ENCODE measurements around the gene TLE3.

- TF ChIP-seq POLR2A (IDR thresholded peaks at IDR 0.05) = no peak
- TF ChIP-seq CTCF (IDR thresholded peaks at IDR 0.05) = no peak
These were observed 48.9 kb downstream of the TLE3 start for GRCh38 chr15:70048578-70049514.
